Measurements from ENCODE around the gene GABBR2. TPM values are rescaled to one million over a fixed set of nuclear protein-coding genes. Genes with fewer than 3 reads are reported as not detected.

Gene GABBR2
- total and polyA plus RNA-seq, 2 of the 8 experiments (the other 6 are each of a cell fraction or from before 2014, with no cell fraction given): 0.50 to 1.2 TPM

DNA sequence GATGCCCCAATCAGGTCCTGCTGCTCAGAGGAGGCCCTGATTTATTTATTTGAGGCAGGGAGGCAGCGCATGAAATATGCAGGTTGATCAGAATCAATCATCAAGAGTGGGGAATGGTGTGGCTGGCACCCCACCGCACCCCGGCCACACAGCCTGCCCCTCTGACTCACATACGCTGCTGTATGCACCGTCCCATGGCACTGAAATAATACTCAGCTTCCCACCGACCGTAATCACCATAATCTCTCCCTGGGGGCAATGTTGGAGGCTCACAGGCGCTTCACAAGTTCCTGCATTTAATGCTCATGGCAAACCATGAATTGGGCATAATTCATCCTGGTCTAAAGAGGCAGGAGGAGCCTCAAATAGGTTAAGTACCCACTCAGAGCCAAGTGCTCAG, 312.1 kb downstream of the GABBR2 start (continued):
- TF ChIP-seq, protein P1, sequence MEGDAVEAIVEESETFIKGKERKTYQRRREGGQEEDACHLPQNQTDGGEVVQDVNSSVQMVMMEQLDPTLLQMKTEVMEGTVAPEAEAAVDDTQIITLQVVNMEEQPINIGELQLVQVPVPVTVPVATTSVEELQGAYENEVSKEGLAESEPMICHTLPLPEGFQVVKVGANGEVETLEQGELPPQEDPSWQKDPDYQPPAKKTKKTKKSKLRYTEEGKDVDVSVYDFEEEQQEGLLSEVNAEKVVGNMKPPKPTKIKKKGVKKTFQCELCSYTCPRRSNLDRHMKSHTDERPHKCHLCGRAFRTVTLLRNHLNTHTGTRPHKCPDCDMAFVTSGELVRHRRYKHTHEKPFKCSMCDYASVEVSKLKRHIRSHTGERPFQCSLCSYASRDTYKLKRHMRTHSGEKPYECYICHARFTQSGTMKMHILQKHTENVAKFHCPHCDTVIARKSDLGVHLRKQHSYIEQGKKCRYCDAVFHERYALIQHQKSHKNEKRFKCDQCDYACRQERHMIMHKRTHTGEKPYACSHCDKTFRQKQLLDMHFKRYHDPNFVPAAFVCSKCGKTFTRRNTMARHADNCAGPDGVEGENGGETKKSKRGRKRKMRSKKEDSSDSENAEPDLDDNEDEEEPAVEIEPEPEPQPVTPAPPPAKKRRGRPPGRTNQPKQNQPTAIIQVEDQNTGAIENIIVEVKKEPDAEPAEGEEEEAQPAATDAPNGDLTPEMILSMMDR (IDR thresholded peaks at IDR 0.05; ENCODE audit: control extremely low read depth in 1 of 3, insufficient read depth in 1 of 3, low read depth in 1 of 3, low read length in 3 of 3): no peak
- TF ChIP-seq YY1 (IDR thresholded peaks at IDR 0.05; ENCODE audit: low read depth, low read length): no peak
- TF ChIP-seq SIX5 (IDR thresholded peaks at IDR 0.05; ENCODE audit: low read depth, low read length): no peak

Measured in H1 (cell line).